ENCODE measurements around the gene BSG.

The BSG gene

DNA sequence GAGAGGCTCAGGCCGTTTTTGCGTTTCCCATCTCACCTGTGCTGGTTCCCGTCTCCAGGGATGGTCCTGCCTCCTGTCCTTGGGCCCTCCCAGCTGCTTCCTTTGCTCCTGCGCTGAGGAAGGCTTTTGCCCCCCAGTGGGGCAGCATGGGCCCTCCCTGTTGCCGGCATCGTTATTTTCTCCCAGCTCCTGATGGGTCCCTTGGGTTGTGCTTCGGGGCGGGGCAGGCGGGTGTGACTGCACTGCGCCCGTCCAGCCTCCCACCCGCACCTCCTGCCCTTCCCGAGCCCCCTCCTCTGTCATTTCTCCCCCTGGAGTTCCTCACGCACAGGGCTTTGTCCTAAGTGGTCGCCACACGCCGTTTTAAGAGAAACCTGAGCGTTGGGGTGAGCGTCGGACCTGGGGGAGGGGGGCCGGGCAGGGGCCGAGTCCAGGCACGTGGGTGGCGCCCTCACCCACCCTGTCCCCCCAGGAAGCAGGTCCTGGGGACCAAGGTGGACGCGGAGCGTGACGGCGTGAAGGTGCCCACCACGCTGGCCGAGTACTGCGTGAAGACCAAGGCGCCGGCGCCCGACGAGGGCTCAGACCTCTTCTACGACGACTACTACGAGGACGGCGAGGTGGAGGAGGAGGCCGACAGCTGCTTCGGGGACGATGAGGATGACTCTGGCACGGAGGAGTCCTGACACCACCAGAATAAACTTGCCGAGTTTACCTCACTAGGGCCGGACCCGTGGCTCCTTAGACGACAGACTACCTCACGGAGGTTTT, 31.3 kb upstream of the BSG start:
- TF ChIP-seq POU2F2 (IDR thresholded peaks at IDR 0.05; ENCODE audit: low read depth, low read length) (no peak), POLR2AphosphoS5 (IDR thresholded peaks at IDR 0.05; ENCODE audit: low read depth, low read length) (no peak), TAF1 (IDR thresholded peaks at IDR 0.05; ENCODE audit: low read depth, low read length) (no peak), SPI1 (IDR thresholded peaks at IDR 0.05; ENCODE audit: low read depth, low read length) (no peak)

DNA sequence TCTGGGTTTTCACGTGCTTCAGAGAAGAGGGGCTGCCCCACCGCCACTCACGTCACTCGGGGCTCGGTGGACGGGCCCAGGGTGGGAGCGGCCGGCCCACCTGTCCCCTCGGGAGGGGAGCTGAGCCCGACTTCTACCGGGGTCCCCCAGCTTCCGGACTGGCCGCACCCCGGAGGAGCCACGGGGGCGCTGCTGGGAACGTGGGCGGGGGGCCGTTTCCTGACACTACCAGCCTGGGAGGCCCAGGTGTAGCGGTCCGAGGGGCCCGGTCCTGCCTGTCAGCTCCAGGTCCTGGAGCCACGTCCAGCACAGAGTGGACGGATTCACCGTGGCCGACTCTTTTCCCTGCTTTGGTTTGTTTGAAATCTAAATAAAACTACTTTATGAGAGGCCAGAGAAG, 30.7 kb upstream of the BSG start:
- TF ChIP-seq TAF1 (IDR thresholded peaks at IDR 0.05; ENCODE audit: low read depth, low read length): no peak
- no peak for TF ChIP-seq POU2F2 (IDR thresholded peaks at IDR 0.05; ENCODE audit: low read depth, low read length)
- no peak for TF ChIP-seq PAX5 (IDR thresholded peaks at IDR 0.05; ENCODE audit: insufficient read depth, low read length, severe bottlenecking)
- TF ChIP-seq POLR2AphosphoS5 (IDR thresholded peaks at IDR 0.05; ENCODE audit: low read depth, low read length): no peak
- no peak for TF ChIP-seq SPI1 (IDR thresholded peaks at IDR 0.05; ENCODE audit: low read depth, low read length)
- FAIRE-seq (no peak), DNase-seq (ENCODE audit: insufficient read length, low spot score) (no peak)

More for the DNA sequence above, 31.3 kb upstream of the BSG start:
- no peak for DNase-seq (ENCODE audit: insufficient read length, low spot score)
- no peak for FAIRE-seq

DNA sequence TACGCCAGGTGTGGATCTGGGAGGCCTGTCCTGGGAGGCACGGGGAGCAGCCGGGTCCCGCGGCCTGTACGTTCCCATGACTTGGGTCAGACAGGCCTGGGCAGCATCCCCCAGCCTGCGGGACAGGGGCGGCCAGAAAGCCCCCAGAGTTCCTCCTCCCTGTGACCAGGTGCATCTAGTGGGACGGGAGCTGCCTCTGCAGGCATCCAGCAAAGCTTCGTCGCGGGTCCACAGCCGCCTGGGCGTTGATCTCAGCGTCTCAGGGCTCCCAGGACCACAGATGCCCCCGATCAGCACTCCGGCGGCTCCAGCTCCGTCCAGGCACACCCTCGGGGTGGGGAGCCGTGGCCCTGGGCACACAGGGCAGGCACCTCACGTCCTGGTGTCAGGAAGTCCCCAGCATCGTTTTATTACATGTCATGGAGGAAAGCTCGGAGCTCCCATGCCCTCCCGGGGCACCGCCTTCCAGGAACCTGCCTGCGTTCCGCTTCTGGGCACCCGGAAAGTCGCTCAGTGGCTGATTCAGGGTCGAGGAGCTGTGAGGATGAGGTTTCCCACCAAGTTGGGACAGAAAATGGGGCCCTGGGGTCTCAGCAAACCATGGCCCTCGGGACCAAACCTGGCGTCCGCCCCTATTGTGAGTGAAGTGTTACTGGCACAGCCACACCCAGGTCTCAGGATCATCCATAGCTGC, 30.1 kb upstream of the BSG start:
- FAIRE-seq: no peak

DNA sequence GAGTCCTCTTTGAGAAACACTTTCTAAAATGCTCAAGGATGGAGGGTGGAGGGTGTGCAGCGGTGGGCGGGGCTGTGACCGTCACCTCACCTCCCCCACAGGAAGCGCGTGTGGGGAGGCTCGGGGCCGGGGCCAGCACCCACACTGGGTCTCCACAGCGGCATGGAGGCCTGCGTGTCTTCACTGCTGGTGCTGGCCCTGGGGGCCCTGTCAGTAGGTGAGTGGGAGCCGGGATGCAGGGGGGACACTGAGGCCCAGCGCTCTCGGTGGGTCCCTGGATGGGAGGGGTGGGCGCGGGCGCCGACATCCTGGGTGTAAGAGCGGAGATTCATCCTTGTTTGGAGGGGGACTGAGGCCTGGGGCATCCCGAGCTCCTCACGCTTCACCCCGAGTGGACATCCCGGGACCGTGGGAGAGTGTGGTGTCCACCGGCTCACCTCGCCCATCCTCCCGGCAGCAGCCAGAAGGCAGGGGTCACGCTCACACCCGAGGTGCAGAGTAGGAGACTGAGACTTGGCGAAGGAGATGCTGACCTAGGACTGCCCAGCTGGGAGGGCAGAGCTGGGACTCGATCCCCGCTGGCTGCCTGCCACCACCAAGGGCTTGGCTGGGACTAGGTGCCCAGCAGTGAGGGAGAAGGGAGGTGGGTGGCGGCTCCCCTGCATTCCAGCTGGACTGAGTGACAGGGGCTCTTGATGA, 28.3 kb upstream of the BSG start, which contains the start of gene GZMM:
TSS of gene GZMM (plus strand) at position 144 of the 699 bp plus-strand sequence. CDS start at position 163, 19 bp downstream.
- TF ChIP-seq SPI1 (IDR thresholded peaks at IDR 0.05; ENCODE audit: low read depth, low read length) (no peak), TAF1 (IDR thresholded peaks at IDR 0.05; ENCODE audit: low read depth, low read length) (no peak), PAX5 (IDR thresholded peaks at IDR 0.05; ENCODE audit: insufficient read depth, low read length, severe bottlenecking) (no peak), POU2F2 (IDR thresholded peaks at IDR 0.05; ENCODE audit: low read depth, low read length) (no peak), POLR2AphosphoS5 (IDR thresholded peaks at IDR 0.05; ENCODE audit: low read depth, low read length) (no peak), POLR2A (IDR thresholded peaks at IDR 0.05; ENCODE audit: low read depth, low read length) (no peak)
- FAIRE-seq: no peak
- no peak for DNase-seq (ENCODE audit: insufficient read length, low spot score)

More for the DNA sequence above, 30.1 kb upstream of the BSG start:
- TF ChIP-seq POLR2AphosphoS5 (IDR thresholded peaks at IDR 0.05; ENCODE audit: low read depth, low read length) (no peak), POLR2A (IDR thresholded peaks at IDR 0.05; ENCODE audit: low read depth, low read length) (no peak), POU2F2 (IDR thresholded peaks at IDR 0.05; ENCODE audit: low read depth, low read length) (no peak), SPI1 (IDR thresholded peaks at IDR 0.05; ENCODE audit: low read depth, low read length) (no peak), PAX5 (IDR thresholded peaks at IDR 0.05; ENCODE audit: insufficient read depth, low read length, severe bottlenecking) (no peak), TAF1 (IDR thresholded peaks at IDR 0.05; ENCODE audit: low read depth, low read length) (no peak)
- no peak for DNase-seq (ENCODE audit: insufficient read length, low spot score)

DNA sequence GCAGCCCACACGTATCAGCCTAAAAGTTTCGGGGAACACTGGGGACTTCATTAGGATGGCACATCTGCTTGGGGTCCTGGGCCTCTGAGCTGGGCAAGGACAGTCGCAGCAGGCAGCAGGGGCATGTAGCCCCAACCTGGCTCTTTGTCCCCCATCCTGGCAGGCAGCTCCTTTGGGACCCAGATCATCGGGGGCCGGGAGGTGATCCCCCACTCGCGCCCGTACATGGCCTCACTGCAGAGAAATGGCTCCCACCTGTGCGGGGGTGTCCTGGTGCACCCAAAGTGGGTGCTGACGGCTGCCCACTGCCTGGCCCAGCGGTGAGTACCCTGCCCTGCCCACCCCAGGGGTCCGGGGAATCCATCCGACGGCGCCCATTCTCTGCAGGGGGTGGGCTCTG, 25.3 kb upstream of the BSG start:
- no peak for TF ChIP-seq PAX5 (IDR thresholded peaks at IDR 0.05; ENCODE audit: insufficient read depth, low read length, severe bottlenecking)
- TF ChIP-seq TAF1 (IDR thresholded peaks at IDR 0.05; ENCODE audit: low read depth, low read length): no peak
- TF ChIP-seq SPI1 (IDR thresholded peaks at IDR 0.05; ENCODE audit: low read depth, low read length): no peak
- TF ChIP-seq POLR2A (IDR thresholded peaks at IDR 0.05; ENCODE audit: low read depth, low read length): no peak
- no peak for TF ChIP-seq POLR2AphosphoS5 (IDR thresholded peaks at IDR 0.05; ENCODE audit: low read depth, low read length)
- no peak for TF ChIP-seq POU2F2 (IDR thresholded peaks at IDR 0.05; ENCODE audit: low read depth, low read length)
- no peak for FAIRE-seq
- DNase-seq (ENCODE audit: insufficient read length, low spot score): no peak

DNA sequence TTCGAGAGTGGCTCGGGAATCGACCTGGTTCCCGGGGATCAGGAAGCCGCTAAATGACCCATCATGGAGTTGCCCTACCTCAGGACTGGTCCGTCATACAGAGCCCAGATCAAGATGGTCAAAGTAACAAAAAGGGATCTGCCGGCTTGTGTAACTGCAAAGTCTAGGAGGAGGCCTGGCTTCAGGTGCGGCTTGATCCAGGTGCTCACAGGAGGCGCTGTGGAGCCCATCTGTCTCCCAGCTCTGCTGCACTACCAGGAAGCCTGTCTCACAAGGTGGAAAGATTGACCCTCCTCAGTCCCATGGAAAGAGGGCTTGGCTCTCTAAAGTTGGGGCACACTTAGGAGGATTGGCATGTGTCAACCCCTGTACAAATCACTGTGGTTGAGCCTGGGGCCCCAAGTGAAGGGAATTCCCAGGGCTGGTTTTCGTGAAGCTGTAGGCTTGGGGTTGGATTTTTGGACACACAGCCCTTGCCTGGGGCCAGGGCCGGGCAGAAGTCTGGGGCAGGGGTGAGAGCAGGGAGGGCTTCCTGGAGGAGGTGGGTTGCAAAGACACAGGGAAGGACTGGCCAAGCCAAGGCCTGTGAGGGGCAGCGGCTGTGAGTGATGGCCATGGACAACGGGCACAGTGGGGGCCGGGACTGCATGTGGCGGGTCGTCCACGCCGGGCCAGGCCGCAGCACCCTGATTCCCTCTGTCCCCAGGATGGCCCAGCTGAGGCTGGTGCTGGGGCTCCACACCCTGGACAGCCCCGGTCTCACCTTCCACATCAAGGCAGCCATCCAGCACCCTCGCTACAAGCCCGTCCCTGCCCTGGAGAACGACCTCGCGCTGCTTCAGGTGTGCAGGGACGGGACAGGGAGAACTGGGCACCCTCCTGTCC, 24.3 kb upstream of the BSG start:
- TF ChIP-seq SPI1 (IDR thresholded peaks at IDR 0.05; ENCODE audit: low read depth, low read length) (no peak), POU2F2 (IDR thresholded peaks at IDR 0.05; ENCODE audit: low read depth, low read length) (no peak)
- FAIRE-seq (no peak), DNase-seq (ENCODE audit: insufficient read length, low spot score) (no peak)

DNA sequence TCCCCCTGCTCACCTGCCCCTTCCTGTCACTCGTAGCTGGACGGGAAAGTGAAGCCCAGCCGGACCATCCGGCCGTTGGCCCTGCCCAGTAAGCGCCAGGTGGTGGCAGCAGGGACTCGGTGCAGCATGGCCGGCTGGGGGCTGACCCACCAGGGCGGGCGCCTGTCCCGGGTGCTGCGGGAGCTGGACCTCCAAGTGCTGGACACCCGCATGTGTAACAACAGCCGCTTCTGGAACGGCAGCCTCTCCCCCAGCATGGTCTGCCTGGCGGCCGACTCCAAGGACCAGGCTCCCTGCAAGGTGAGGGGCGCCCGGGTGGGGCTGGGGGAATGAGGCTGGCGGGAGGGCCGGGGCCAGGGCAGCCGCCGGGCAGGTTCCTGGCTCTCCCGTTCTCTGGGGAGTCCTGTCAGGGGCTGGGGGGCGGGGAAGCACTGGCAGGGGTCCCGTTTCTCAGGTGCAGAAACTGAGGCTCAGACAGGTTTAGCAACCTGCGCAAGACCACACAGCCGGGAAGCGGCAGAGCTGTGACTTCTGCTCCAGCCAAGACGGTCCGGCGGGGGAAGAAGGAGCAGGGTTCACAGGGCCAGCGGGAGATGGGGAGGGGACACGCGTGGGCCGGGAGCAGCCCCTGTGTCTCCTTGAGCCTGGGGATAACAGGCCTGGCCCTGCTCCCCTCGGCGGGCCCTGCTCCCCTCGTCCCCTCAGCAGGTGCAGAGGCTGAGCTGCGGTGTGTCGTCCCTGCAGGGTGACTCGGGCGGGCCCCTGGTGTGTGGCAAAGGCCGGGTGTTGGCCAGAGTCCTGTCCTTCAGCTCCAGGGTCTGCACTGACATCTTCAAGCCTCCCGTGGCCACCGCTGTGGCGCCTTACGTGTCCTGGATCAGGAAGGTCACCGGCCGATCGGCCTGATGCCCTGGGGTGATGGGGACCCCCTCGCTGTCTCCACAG, 23.2 kb upstream of the BSG start:
- TF ChIP-seq TAF1 (IDR thresholded peaks at IDR 0.05; ENCODE audit: low read depth, low read length): no peak
- no peak for TF ChIP-seq SPI1 (IDR thresholded peaks at IDR 0.05; ENCODE audit: low read depth, low read length)
- no peak for TF ChIP-seq POU2F2 (IDR thresholded peaks at IDR 0.05; ENCODE audit: low read depth, low read length)
- no peak for TF ChIP-seq POLR2A (IDR thresholded peaks at IDR 0.05; ENCODE audit: low read depth, low read length)
- TF ChIP-seq PAX5 (IDR thresholded peaks at IDR 0.05; ENCODE audit: insufficient read depth, low read length, severe bottlenecking): no peak
- no peak for TF ChIP-seq POLR2AphosphoS5 (IDR thresholded peaks at IDR 0.05; ENCODE audit: low read depth, low read length)
- DNase-seq (ENCODE audit: insufficient read length, low spot score) (no peak), FAIRE-seq (no peak)

DNA sequence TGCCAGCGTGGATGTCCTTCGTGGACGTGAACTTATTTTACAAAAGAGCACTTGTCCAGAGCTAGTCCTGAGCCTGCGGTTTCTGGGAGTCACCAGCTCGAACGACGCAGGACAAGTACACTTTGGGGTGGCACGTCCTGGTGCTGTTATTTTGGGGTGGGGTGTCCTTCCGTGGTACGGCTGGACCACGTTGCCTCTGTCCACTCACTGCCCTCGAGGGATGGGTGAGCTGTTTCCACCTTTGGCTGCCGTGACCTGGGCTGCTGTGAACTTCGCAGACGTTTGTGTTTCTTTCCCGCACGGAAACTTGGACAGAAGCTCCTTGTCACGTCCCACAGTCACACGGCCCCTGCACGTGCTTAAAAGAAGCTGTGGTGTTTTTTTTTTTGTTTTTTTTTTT, 17.6 kb upstream of the BSG start:
- FAIRE-seq: no peak
- no peak for DNase-seq (ENCODE audit: insufficient read length, low spot score)
- no peak for TF ChIP-seq TAF1 (IDR thresholded peaks at IDR 0.05; ENCODE audit: low read depth, low read length)
- TF ChIP-seq PAX5 (IDR thresholded peaks at IDR 0.05; ENCODE audit: insufficient read depth, low read length, severe bottlenecking): no peak
- no peak for TF ChIP-seq SPI1 (IDR thresholded peaks at IDR 0.05; ENCODE audit: low read depth, low read length)
- TF ChIP-seq POLR2AphosphoS5 (IDR thresholded peaks at IDR 0.05; ENCODE audit: low read depth, low read length): no peak
- TF ChIP-seq POLR2A (IDR thresholded peaks at IDR 0.05; ENCODE audit: low read depth, low read length): no peak
- no peak for TF ChIP-seq POU2F2 (IDR thresholded peaks at IDR 0.05; ENCODE audit: low read depth, low read length)

Data from GM12891 (cell line).